GM18868 (cell line): ENCODE results near the gene SP110.
"Not testable (repeated sequence)": the region's sequence is repeated elsewhere in the genome, so short reads cannot be mapped to it uniquely, and the experiment has no call there.

Source experiments
- ATAC-seq: cut with Tn5 transposase; IDR thresholded peaks from one replicate; pipeline ENCODE4 v1.9.1; 2021; ENCODE audit warnings: mild to moderate bottlenecking, moderate library complexity; ENCODE audit not compliant: unreplicated experiment

Gene SP110

DNA sequence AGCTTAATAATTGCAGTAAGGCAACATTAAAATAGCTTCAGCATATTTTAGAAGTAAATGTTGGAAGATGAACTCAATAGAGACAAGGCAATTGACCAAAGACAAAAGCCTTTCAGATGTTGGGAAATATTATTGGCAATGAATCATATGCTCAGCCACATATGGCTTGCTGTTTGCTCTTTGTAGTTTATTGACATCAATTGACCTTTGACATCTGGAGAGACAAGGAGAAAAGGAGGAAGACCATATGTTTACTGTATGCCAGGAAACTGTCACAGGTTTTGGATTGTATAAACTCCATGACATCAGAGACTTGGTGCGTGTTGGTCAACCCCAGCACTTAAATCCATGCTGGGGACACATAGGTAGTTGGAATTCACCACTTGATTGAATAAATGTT, 90.4 kb downstream of the SP110 start:
- no peak for ATAC-seq

DNA sequence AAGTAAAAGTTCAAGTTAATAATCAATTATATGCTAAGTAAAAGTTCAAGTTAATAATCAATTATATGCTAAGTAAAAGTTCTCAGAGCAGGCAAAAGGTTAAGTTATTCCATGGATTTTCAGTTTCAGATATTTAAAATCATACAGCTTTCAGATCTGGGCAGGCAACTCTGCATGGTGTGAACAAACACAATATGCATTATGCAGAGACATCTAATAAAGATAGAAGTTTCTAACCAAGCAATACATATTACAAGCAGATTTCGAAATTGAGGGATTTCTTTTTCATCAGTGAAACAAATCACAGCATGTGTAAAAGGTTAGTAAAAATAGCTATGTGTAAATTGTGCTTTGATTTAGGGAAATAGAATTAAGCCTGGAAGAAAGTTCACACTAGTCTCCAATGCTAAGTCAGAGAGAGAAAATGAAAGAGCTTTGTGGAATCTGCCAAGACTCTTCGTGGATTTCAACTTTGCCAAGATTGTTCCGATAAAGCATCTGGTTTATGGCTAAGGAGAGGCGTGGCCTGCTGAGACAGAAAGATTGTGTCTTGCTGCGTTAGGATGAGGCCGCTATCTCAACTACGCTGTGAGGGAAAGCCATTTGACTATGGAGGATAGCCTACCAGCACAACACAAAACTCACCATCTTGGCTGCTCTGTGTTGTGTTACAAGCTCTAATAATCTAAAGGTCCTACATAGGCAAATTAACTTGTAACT, 91.0 kb downstream of the SP110 start:
- no peak for ATAC-seq

DNA sequence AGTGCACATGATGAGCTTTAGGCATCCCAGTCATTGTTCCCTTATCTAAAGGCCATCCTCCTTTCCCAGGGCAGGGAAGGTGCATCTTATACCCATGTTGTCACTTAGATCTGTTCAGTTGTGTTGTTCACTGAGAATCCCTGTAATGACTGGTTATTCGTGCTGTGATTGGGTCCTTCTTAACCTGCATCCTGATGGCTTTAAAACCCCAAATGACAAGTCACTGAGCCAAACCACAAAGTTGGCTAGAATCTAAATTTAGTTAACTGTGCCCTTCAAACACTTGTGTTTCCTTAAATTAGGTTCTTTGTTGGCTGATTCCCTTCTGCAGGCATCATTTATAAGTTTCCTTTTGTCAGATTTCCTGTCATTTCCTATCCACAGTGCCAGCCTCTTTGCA, 92.6 kb downstream of the SP110 start:
- no peak for ATAC-seq

GRCh38 chr2:230124757-230125431, 94.9 kb downstream of the SP110 start:
- peak; percentile 79 for ATAC-seq

GRCh38 chr2:230124235-230124634, 95.5 kb downstream of the SP110 start:
- no peak for ATAC-seq

DNA sequence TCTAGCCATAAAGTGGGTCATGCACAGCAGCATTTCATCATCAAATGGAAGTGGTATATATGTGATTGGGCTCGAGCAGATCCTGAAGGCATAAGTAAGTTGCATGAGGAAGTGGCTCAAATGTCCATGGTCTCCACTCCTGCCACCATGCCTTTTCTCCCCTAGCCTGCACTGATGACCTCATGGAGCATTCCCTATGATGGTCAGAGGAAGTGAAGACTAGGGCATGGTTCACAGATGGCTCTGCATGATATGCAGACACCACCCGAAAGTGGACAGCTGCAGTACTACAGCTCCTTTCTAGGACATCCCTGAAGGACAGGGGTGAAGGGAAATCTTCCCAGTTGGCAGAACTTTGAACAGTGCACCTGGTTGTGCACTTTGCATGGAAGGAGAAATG, 99.4 kb downstream of the SP110 start:
- not testable (repeated sequence) for ATAC-seq

DNA sequence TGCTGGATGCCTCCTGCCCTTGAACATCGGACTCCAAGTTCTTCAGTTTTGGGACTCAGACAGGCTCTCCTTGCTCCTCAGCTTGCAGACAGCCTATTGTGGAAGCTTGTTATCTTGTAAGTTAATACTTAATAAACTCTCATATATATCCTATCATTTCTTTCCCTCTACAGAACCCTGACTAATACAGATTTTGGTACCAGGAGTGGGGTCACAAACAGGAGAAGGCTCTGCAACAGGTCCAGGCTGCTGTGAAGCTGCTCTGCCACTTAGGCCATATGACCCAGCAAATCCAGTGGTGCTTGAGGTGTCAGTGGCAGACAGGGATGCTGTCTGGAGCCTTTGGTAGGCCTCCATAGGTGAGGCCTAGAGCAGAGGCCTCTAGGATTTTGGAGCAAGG, 100.0 kb downstream of the SP110 start:
- not testable (repeated sequence) for ATAC-seq
